OCI-LY3 (cell line): ENCODE data around the gene CWC27.

Source experiments
- EZH2phosphoT487 ChIP-seq: fragments of 200-600 bp; shearing (Covaris generic); IDR thresholded peaks from 2 replicates; pipeline ENCODE4 v1.6.1; 2018; ENCODE audit warnings: antibody characterized with exemption, mixed run types, low read depth
- TF ChIP-seq, protein P1 (sequence below): fragments of 200-600, 300-600 bp; sonication (generic); IDR thresholded peaks from 2 replicates; pipeline ENCODE4 v1.5.1; 2014; ENCODE audit warnings: antibody characterized with exemption, low read length, low read depth

DNA sequence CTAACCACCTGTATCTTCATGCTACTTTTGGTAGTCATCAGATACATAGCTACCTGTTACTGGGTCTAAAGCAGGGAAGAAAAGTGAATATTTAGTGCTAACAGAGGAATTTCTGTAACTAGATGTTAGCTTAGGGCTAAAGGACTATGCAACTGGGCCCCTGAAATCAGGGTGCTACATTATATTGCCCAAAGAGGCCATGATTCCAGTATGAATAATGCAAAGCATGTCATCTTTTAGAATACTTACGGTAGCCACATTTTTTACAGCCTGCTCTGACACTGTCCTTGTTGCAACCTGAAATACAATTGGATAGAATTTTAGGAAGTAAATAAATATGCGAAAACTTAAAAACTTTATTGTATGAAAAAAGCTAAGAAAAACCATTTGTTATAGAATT, 14.7 kb upstream of the CWC27 start:
- TF ChIP-seq, protein P1, sequence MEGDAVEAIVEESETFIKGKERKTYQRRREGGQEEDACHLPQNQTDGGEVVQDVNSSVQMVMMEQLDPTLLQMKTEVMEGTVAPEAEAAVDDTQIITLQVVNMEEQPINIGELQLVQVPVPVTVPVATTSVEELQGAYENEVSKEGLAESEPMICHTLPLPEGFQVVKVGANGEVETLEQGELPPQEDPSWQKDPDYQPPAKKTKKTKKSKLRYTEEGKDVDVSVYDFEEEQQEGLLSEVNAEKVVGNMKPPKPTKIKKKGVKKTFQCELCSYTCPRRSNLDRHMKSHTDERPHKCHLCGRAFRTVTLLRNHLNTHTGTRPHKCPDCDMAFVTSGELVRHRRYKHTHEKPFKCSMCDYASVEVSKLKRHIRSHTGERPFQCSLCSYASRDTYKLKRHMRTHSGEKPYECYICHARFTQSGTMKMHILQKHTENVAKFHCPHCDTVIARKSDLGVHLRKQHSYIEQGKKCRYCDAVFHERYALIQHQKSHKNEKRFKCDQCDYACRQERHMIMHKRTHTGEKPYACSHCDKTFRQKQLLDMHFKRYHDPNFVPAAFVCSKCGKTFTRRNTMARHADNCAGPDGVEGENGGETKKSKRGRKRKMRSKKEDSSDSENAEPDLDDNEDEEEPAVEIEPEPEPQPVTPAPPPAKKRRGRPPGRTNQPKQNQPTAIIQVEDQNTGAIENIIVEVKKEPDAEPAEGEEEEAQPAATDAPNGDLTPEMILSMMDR, result no peak
- TF ChIP-seq EZH2phosphoT487, result no peak
